ENCODE results near the gene FBXO47.

FBXO47 gene

GRCh38 chr17:38899421-38899820 lies 67.8 kb downstream of the FBXO47 start:
- peak; percentile 14 for DNase-seq

DNA sequence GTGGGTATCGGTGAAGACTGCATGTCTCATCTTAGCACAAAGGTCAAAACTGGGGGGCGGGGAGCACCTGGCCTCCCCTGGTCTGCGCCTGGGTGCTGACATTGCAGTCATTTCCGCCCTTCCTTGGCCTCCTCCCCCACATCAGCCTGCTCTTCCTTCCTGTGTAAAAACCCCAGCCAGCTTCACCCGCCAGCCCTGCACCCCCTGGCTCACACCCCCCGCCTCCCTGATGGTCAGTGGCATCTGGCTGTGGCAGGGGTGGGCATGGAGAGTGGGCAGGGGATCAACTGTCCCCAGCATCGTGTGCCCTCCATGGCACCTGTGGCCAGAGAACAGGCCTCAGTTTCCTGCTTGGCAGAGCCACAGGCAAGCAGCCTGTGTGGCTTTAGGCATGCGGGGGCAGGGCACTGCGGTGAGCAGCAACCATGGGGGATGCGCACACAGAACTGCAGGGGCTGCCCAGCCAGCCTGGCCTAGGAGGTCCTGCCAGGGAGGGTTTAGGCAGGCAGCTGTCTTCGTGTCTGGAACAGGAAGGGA lies 68.3 kb downstream of the FBXO47 start:
- peak; percentile 92 for DNase-seq

GRCh38 chr17:38898291-38898679 lies 68.9 kb downstream of the FBXO47 start:
- peak; percentile 41 for DNase-seq

GRCh38 chr17:38897671-38898290 lies 69.4 kb downstream of the FBXO47 start:
- no peak for DNase-seq

DNA sequence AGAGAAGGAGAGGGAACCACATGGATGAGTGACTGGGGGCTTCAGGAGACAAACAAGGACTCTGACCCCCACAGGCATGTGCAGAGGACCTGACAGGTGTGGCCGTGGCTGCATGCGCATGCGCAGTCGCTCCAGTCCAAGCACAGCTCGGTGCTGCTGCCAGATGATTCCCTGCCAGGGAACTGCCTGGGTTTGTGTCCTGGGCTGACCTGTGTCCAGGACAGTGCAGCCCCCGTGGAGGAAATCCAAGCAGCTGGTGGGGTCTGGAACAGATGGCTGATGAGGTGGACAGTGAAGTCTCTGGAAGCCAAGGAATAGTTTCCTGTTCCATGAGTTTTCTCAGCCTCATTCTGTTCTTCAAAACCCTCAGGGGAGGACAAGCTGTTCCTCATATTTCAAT lies 70.0 kb downstream of the FBXO47 start:
- no peak for DNase-seq

DNA sequence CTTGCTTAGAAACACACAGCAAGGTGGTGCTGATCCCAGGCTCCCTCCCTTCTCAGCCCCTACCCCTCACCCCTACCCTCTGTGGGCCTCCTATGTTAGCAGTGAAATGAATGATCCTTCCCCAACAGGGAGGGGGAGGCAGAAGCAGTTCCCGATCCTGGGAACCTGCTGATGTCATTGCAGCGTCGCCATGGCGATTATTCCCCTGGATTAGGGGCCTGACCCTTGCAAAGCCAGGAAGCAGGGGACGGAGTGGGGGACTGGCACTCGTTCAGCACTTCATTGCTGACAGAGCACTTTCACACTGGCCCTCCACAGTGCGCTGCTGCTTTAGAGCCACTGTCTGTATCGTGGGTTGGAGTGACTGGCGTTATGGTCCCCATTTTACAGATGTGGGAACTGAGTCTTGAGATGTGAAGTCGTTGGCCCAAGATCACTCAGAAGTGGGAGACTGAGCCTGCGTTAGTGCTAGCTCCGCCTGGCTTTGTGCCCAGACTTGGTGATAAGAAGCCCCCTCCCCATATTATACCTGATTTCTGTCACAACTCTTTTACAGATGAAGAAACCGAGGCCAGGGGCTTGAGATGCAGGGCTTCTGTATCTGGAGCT lies 70.8 kb downstream of the FBXO47 start:
- DNase-seq = no peak

DNA sequence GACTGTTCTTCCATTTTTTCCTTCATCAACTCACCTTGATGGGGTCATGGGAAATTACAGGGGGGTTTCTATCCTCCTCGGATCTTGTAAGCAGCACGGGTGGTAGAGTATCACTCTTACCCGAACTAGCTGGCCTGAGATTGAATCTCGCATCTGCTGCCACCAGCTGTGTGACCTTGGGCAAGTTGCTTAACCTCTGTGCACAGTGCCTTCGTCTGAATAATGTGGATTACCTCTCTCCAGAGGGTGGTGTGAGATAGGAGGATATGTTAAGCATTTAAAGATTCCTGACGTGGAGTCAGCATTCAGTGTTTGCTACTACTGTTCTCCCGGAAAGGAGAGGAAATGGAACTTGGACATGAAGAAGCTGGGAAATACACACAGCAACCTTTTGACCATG lies 72.9 kb downstream of the FBXO47 start:
- DNase-seq = no peak

DNA sequence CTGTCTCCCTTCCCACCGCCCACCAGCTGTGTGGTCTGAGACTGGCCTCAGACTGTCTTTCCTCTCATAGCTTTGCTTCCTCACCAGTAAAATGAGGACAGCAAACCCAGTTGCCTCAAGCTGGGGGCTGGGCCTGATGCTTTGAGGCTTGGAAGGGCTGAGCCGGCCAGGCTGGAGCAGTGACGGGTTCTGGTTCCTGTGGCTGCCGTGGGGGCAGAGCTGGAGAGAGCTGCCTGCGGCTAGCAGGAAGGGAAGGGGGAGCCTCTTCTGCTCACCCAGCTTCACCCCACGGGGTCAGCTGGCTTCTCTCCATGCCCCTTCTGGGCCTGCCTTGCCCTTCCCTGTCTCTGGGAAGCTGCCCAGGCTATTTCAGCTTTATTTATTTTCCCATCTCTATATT lies 73.6 kb downstream of the FBXO47 start:
- DNase-seq = peak; percentile 60

- no peak for DNase-seq
Observed at GRCh38 chr17:38893113-38893512, 74.1 kb downstream of the FBXO47 start.

GRCh38 chr17:38892620-38893019 lies 74.6 kb downstream of the FBXO47 start:
- DNase-seq = no peak

- no peak for DNase-seq
Observed at GRCh38 chr17:38892083-38892482, 75.1 kb downstream of the FBXO47 start.

GRCh38 chr17:38891441-38891840 lies 75.8 kb downstream of the FBXO47 start:
- DNase-seq = no peak

- peak; percentile 13 for DNase-seq
Observed at GRCh38 chr17:38890410-38890746, 76.8 kb downstream of the FBXO47 start.

DNA sequence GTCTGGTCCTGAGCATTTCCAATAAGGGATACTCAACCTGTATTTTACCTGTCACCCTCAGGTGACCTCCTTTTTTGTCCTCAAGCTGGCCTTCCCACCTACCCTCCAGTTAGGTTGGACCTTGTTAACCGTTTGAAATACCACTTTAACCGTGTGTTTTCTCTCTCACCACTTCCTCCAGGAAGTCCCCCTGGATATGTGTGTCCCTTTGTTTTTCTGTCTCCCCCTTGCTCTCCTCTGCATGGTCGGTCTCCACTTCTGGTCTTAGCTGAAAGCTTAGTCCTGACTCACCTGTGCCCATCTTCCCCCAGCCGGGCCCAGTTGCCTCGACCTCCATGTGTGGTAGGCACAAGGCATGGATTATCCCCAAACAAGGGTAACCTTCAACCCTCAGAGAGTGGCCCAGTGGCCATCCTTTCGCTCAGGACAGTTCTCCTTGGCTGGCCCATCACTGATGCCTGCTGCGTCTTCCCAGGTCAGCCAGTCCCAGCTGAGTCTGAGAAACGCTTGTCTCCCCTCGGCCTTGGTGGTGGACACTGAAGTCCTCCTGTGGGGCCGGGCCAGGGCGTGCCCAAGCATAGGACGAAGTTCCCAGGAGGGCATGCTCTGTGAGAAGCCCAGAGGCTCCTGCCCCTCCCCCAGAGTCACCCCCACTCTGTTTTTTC lies 77.3 kb downstream of the FBXO47 start:
- DNase-seq = no peak

GRCh38 chr17:38888842-38889241 lies 78.4 kb downstream of the FBXO47 start:
- DNase-seq = no peak

- no peak for DNase-seq
Observed at GRCh38 chr17:38886643-38887010, 80.6 kb downstream of the FBXO47 start.

All from activated CD4-positive, alpha-beta T cell treated with anti-CD3 and anti-CD28 coated beads, Interleukin-2, Interleukin-6, amounts not matched to agents 100 ng/mL and 50 ng/mL, durations not matched to agents 16 hours and 8 hours (primary cell).